Body of pancreas (tissue), 4 donors: ENCODE data around the gene ASB16.

Experiments
- POLR2A ChIP-seq, 3 donors: fragments of 450-650 bp; IDR thresholded peaks; one replicate each; pipeline ENCODE4 v1.6.1; 2016; ENCODE audit warnings: antibody characterized with exemption in 3 of 3, mild to moderate bottlenecking in 2 of 3
- TF ChIP-seq, protein P1 (sequence below), 7 experiments: fragments of 450-650 bp in 4 of 7; fragments of 200-600 bp in 3 of 7; sonication (generic) in 3 of 7; IDR thresholded peaks; one replicate each; pipeline ENCODE4 v1.5.1; 2016 to 2019; ENCODE audit warnings: antibody characterized with exemption in 7 of 7

DNA sequence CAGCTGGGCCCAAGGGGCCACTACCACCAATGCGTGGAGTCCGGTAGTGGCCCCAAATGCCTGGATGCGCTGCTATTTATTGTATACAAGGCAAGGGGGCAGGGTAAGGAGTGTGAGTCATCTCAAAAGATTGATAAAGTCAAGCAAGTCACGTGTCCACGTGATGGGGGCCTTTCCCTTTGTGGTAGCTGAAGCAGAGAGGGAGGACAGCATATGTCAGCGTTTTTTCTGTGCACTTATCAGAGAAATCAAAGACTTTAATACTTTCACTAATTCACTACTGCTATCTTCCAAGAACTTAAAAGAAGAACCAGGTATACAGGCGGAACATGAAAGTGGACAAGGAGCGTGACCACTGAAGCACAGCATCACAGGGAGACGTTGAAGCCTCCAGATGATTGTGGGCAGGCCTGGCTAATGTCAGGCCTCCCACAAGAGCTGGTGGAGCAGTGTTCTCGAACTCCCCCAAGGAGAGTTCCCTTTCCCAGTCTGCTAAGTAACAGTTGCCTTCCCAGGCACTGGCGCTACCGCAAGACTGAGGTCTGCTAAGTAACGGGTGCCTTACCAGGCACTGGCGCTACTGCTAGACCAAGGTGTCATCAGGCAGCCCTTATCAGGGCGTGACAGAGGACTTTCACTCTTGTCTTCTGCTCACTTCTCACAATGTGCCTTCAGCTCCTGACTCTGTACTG is 10.8 kb upstream of the ASB16 start:
- TF ChIP-seq, protein P1, sequence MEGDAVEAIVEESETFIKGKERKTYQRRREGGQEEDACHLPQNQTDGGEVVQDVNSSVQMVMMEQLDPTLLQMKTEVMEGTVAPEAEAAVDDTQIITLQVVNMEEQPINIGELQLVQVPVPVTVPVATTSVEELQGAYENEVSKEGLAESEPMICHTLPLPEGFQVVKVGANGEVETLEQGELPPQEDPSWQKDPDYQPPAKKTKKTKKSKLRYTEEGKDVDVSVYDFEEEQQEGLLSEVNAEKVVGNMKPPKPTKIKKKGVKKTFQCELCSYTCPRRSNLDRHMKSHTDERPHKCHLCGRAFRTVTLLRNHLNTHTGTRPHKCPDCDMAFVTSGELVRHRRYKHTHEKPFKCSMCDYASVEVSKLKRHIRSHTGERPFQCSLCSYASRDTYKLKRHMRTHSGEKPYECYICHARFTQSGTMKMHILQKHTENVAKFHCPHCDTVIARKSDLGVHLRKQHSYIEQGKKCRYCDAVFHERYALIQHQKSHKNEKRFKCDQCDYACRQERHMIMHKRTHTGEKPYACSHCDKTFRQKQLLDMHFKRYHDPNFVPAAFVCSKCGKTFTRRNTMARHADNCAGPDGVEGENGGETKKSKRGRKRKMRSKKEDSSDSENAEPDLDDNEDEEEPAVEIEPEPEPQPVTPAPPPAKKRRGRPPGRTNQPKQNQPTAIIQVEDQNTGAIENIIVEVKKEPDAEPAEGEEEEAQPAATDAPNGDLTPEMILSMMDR (IDR thresholded peaks at IDR 0.05) = no peak
- no peak for TF ChIP-seq POLR2A (IDR thresholded peaks at IDR 0.05)
